Heart right ventricle (tissue), 16 donors: ENCODE data around the gene ADD3. TPM values are rescaled to one million over a fixed set of nuclear protein-coding genes. Genes with fewer than 3 reads are reported as not detected.
"Not testable (repeated sequence)": the region's sequence is repeated elsewhere in the genome, so short reads cannot be mapped to it uniquely, and the experiment has no call there.

Experiments used
- ATAC-seq, 8 donors: fragments of 200-7000 bp; cut with Tn5 transposase; one replicate each; pipeline ENCODE4 v1.9.1; 2020; ENCODE audit warnings: mild to moderate bottlenecking in 8 of 8, moderate library complexity in 8 of 8, moderate number of reproducible peaks in 1 of 8
- DNase-seq, 2 donors: peaks; one replicate each; pipeline ENCODE4 v3.0.0-alpha.2; 2020
- H3K27ac ChIP-seq, 10 donors: fragments of 200-600 bp; sonication (generic) in 2 of 10; one replicate each; pipeline versions ENCODE4 v1.5.0 to v1.8.0; 2020 to 2022; ENCODE audit warnings: mild to moderate bottlenecking in 3 of 10
- H3K27me3 ChIP-seq, 7 donors: fragments of 200-600 bp; one replicate each; pipeline ENCODE4 v1.8.0; 2021 to 2022; ENCODE audit warnings: mild to moderate bottlenecking in 2 of 7
- H3K36me3 ChIP-seq, 9 donors: fragments of 200-600 bp; sonication (generic) in 1 of 9; one replicate each; pipeline versions ENCODE4 v1.5.0 to v1.8.0; 2020 to 2022; ENCODE audit warnings: mild to moderate bottlenecking in 2 of 9
- H3K4me1 ChIP-seq, 9 donors: fragments of 200-600 bp; sonication (generic) in 1 of 9; one replicate each; pipeline versions ENCODE4 v1.5.0 to v1.8.0; 2020 to 2022; ENCODE audit warnings: mild to moderate bottlenecking in 4 of 9
- H3K4me3 ChIP-seq, 10 donors: fragments of 200-600 bp; sonication (generic) in 2 of 10; one replicate each; pipeline versions ENCODE4 v1.5.0 to v1.8.0; 2020 to 2022; ENCODE audit warnings: mild to moderate bottlenecking in 7 of 10, moderate library complexity in 2 of 10
- H3K9me3 ChIP-seq, 11 donors: fragments of 200-600 bp in 10 of 11; sonication (generic) in 2 of 11; one replicate each; pipeline versions ENCODE4 v1.5.0 to v1.8.0; 2013 to 2022; ENCODE audit warnings: mild to moderate bottlenecking in 2 of 11, control low read depth in 1 of 11, moderate library complexity in 1 of 11
- CTCF ChIP-seq, 9 donors: fragments of 200-600 bp; sonication (generic) in 2 of 9; IDR thresholded peaks; one replicate each; pipeline versions ENCODE4 v1.5.0 to v1.8.0; 2021 to 2022; ENCODE audit warnings: antibody characterized with exemption in 9 of 9, mild to moderate bottlenecking in 5 of 9, moderate library complexity in 1 of 9
- WGBS, 2 donors: extraction: QIAGEN DNeasy Blood & Tissue Kit; methylation state at CpG; one replicate each; pipeline ENCODE4 v1.1.7; 2013; ENCODE audit warnings: inconsistent platforms in 1 of 2; 5-methylcytosine and 5-hydroxymethylcytosine counted together
- intact Hi-C, 10 donors: fragments of 100-400 bp; cut with DNase I; formaldehyde crosslinking; loops; one replicate each; pipeline versions ENCODE4 v1.11.1 to v1.14.2; 2022
- polyA plus RNA-seq, 2 donors: library from polyadenylated mRNA; stranded (reverse); fragments of 200-250 nt; gene quantifications; one replicate each; pipeline ENCODE4 v1.2.3, GENCODE V29; 2013
- total RNA-seq, 10 donors: library from RNA; stranded (reverse); fragmentation: NEBNext Ultra II Directional in 3 of 10; extraction: Animal tissue kit (Norgen Biotek cat#: 25700) in 3 of 10; gene quantifications; one replicate each; pipeline versions ENCODE4 v1.2.1 to v1.2.4, GENCODE V29; 2021 to 2023
- donor health status: Arrhythmogenic right ventricular cardiomyopathy.
- donor health status: ischemic (EF 13 %, LVEDD 7.1; RV severe dilation, severe dysfunction).
- donor health status: healthy with polysubstance abuse.
- donor health status: DM: no; HTN: yes; CAD: no.
- donor health status: DM: no; HTN: no; CAD: no.
- donor health status: ischemic (EF 25% LVEDD 6.9; RV normal size, moderate dysfunction).
- donor health status: ischemic (EF 25% LVEDD 5.7; RV mildly dilated, moderate dysfunction).
- donor health status: healthy.
- donor health status: DM: yes; HTN: yes; CAD: no.
- donor health status: Ischemic cardiomyopathy.
- donor health status: ischemic (EF 35%, LVEDD 5.7; RV mildly dilated, moderate dysfunction).
- donor health status: nonischemic (EF 11% LVEDD 7.7; RV severe dilation, severe dysfunction).
- donor health status: DM: yes; HTN: yes; CAD: no.
- donor health status: PGD.
- donor health status: ischemic (EF 29% LVEDD 5.4; RV normal size, mild dysfunction).
- donor health status: nonischemic (EF 23%, LVEDD 6.1; RV moderate dilation, normal function).

ADD3 gene
- total and polyA plus RNA-seq, 12 donors = 28.0 to 106 (median 87.8) TPM

- DNase-seq (no peak), ATAC-seq (no peak)
- H3K27me3 ChIP-seq = no peaks in the 10 kb centered on the region
- no peak for TF ChIP-seq CTCF (IDR thresholded peaks at IDR 0.05)
- H3K4me3 ChIP-seq = no peak overlapping the region
- WGBS, 2 donors = 35 to 58% methylated on average over 2 of the region's 2 CpGs
- intact Hi-C loops = loop anchor here in 1 of 10 donors (10.0 kb wide), 1 partner anchor 239 kb away; no protein-coding TSS in a partner anchor
- H3K9me3 ChIP-seq = peaks cover 0 to 4% (median 0%) of the 10 kb centered on the region in 11 donors
- H3K27ac ChIP-seq = peak overlapping the region in 1 of 10 donors; percentile 24
- peaks cover 0 to 99% (median 37%) of the 10 kb centered on the region in 9 donors for H3K36me3 ChIP-seq
- peaks cover 0 to 12% (median 10%) of the 10 kb centered on the region in 9 donors for H3K4me1 ChIP-seq
These were observed 115.8 kb downstream of the ADD3 start for GRCh38 chr10:110123594-110123993.

GRCh38 chr10:110129490-110129889 lies 121.7 kb downstream of the ADD3 start:
- no peak overlapping the region for H3K4me3 ChIP-seq
- intact Hi-C loops = loop anchor here in 2 of 10 donors (5.0 to 10.0 kb wide), 2 partner anchors 245 to 247 kb away; no protein-coding TSS in a partner anchor
- DNase-seq (no peak), ATAC-seq (no peak)
- no peak overlapping the region for H3K27ac ChIP-seq
- no peak for TF ChIP-seq CTCF (IDR thresholded peaks at IDR 0.05)
- no peaks in the 10 kb centered on the region for H3K27me3 ChIP-seq
- no peaks in the 10 kb centered on the region for H3K9me3 ChIP-seq
- peaks cover 0 to 100% (median 42%) of the 10 kb centered on the region in 9 donors for H3K36me3 ChIP-seq
- peaks cover 0 to 3% (median 0%) of the 10 kb centered on the region in 9 donors for H3K4me1 ChIP-seq

GRCh38 chr10:110134917-110135316 lies 127.1 kb downstream of the ADD3 start:
- Histone ChIP-seq H3K27me3 (no peaks in the 10 kb centered on the region), H3K36me3 (peaks cover 0 to 68% (median 32%) of the 10 kb centered on the region in 9 donors), H3K9me3 (no peaks in the 10 kb centered on the region), H3K27ac (no peak overlapping the region), H3K4me1 (peaks cover 0 to 23% (median 15%) of the 10 kb centered on the region in 9 donors), H3K4me3 (no peak overlapping the region)
- no peak for ATAC-seq
- no peak for DNase-seq
- 76 to 84% methylated on average over 3 of the region's 3 CpGs for WGBS, 2 donors
- TF ChIP-seq CTCF (IDR thresholded peaks at IDR 0.05) = no peak
- intact Hi-C loops = loop anchor here in 8 of 10 donors (5.0 to 10.0 kb wide), 6 partner anchors 87 to 253 kb away; no protein-coding TSS in a partner anchor

- WGBS, 2 donors = 90 to 92% methylated on average over 6 of the region's 6 CpGs
- H3K4me1 ChIP-seq = peaks cover 0 to 28% (median 17%) of the 10 kb centered on the region in 9 donors
- DNase-seq, ATAC-seq, H3K4me3 ChIP-seq, H3K9me3 ChIP-seq, H3K27me3 ChIP-seq, H3K27ac ChIP-seq: not testable (repeated sequence)
- peaks cover 0 to 60% (median 26%) of the 10 kb centered on the region in 9 donors for H3K36me3 ChIP-seq
- intact Hi-C loops = loop anchor here in 8 of 10 donors (2.0 to 10.0 kb wide), 8 partner anchors 73 to 254 kb away; no protein-coding TSS in a partner anchor
These were observed 128.1 kb downstream of the ADD3 start for GRCh38 chr10:110135836-110136235.

- H3K4me1 ChIP-seq = peaks cover 0 to 41% (median 30%) of the 10 kb centered on the region in 9 donors
- WGBS, 2 donors = 0 to 3% methylated on average over 2 of the region's 2 CpGs
- no peaks in the 10 kb centered on the region for H3K9me3 ChIP-seq
- H3K27me3 ChIP-seq = no peaks in the 10 kb centered on the region
- peak overlapping the region in 1 of 10 donors; percentile 21 for H3K4me3 ChIP-seq
- H3K36me3 ChIP-seq = peaks cover 0 to 47% (median 13%) of the 10 kb centered on the region in 9 donors
- peak; percentile 67 to 86 (median 77) for TF ChIP-seq CTCF (IDR thresholded peaks at IDR 0.05)
- ATAC-seq (peak; percentile 64 to 86 (median 80)), DNase-seq (peak in 1 of 2 donors; percentile 32)
- intact Hi-C loops = loop anchor here in 9 of 10 donors (1.0 to 10.0 kb wide), 10 partner anchors 72 to 255 kb away; no protein-coding TSS in a partner anchor
- peak overlapping the region in 7 of 10 donors; percentile 10 to 83 (median 49) for H3K27ac ChIP-seq
These were observed 129.4 kb downstream of the ADD3 start for GRCh38 chr10:110137142-110137545.
